Ureter (tissue), 1 donor: ENCODE data around the gene CDH23. TPM values are rescaled to one million over a fixed set of nuclear protein-coding genes. Genes with fewer than 3 reads are reported as not detected.

Experiments used
- DNase-seq: peaks from one replicate; pipeline ENCODE4 v3.0.0-alpha.2; 2020; ENCODE audit warnings: low spot score
- total RNA-seq: library from RNA; stranded (reverse); gene quantifications from one replicate; pipeline ENCODE4 v1.2.4, GENCODE V29; 2023
- donor health status: DM: yes; HTN: yes; CAD: no.

Gene CDH23
- total RNA-seq, 1 donor from 2014 or later: 79.3 TPM

- no peak for DNase-seq
Measured at GRCh38 chr10:71638822-71639719, 242.4 kb downstream of the CDH23 start.

GRCh38 chr10:71640607-71641006 is 243.9 kb downstream of the CDH23 start:
- no peak for DNase-seq

- no peak for DNase-seq
Measured at GRCh38 chr10:71641449-71641848, 244.7 kb downstream of the CDH23 start.

GRCh38 chr10:71641986-71642385 is 245.3 kb downstream of the CDH23 start:
- no peak for DNase-seq

GRCh38 chr10:71643904-71644303 is 247.2 kb downstream of the CDH23 start:
- no peak for DNase-seq

GRCh38 chr10:71644307-71645180 is 247.8 kb downstream of the CDH23 start:
- DNase-seq: no peak

- no peak for DNase-seq
Measured at GRCh38 chr10:71645185-71645584, 248.5 kb downstream of the CDH23 start.

GRCh38 chr10:71646037-71646436 is 249.3 kb downstream of the CDH23 start:
- no peak for DNase-seq

GRCh38 chr10:71646592-71647292 is 250.0 kb downstream of the CDH23 start:
- no peak for DNase-seq

GRCh38 chr10:71647526-71648253 is 251.0 kb downstream of the CDH23 start:
- DNase-seq: no peak

GRCh38 chr10:71648254-71648932 is 251.7 kb downstream of the CDH23 start:
- DNase-seq: no peak

GRCh38 chr10:71648933-71649320 is 252.2 kb downstream of the CDH23 start:
- no peak for DNase-seq

GRCh38 chr10:71649631-71650030 is 252.9 kb downstream of the CDH23 start:
- no peak for DNase-seq

GRCh38 chr10:71650397-71650796 is 253.7 kb downstream of the CDH23 start:
- DNase-seq: no peak

- DNase-seq: no peak
Measured at GRCh38 chr10:71651428-71651827, 254.7 kb downstream of the CDH23 start.

GRCh38 chr10:71651928-71652327 is 255.2 kb downstream of the CDH23 start:
- DNase-seq: no peak

GRCh38 chr10:71653044-71653443 is 256.3 kb downstream of the CDH23 start:
- no peak for DNase-seq

- DNase-seq: no peak
Measured at GRCh38 chr10:71656220-71656619, 259.5 kb downstream of the CDH23 start.

GRCh38 chr10:71657604-71658466 is 261.1 kb downstream of the CDH23 start:
- DNase-seq: no peak

GRCh38 chr10:71658467-71658745 is 261.7 kb downstream of the CDH23 start:
- DNase-seq: no peak
